ENCODE results near the gene ULK3. TPM values are rescaled to one million over a fixed set of nuclear protein-coding genes. Genes with fewer than 3 reads are reported as not detected.

ULK3 gene
- total RNA-seq, 1 experiment from 2014 or later, result 48.4 TPM

DNA sequence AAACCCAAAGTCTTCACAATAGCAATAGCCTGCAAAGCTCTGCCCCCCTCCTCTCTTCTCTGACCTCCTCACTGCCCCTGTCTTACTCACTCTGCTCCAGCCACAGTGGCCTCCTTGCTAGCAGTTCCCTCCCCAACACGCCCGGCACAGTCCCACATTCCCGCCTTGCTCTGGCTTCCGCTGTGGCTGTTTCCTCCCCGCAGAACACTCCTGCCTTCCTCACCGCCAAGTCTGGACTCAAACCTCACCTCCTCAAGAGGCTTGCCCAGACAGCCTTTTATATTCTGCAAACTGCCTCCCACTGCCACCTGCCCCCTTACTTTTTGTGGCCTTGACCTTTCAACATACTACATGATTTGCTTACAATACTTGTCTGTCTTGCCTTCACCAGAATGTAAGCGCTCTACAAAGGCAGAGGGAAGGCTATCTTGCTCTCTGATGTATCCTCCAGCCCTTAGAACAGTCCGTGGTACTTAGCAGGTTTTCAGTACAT, 46.5 kb upstream of the ULK3 start:
- Histone ChIP-seq H3K4me1 (ENCODE audit: control insufficient read depth in 1 of 2, insufficient read depth in 2 of 2, low read length in 2 of 2) (peaks cover 17 to 52% of the 10 kb centered on the region in 2 experiments), H3K9ac (ENCODE audit: low read length) (peak overlapping the region; percentile 88), H4K20me1 (ENCODE audit: insufficient read depth) (no peaks in the 10 kb centered on the region), H3K79me2 (ENCODE audit: insufficient read depth, low read length) (peaks cover 16% of the 10 kb centered on the region; the same call in 1 of the 2 replicates), H3K27ac (ENCODE audit: low read depth, low read length) (peak overlapping the region; percentile 73), H3K9me2 (ENCODE audit: insufficient read depth) (no peaks in the 10 kb centered on the region), H3K4me3 (replicated peaks in 1 of 2; ENCODE audit: low read depth in 1 of 2, low read length in 2 of 2) (peak overlapping the region; percentile 79 to 98), H3K36me3 (ENCODE audit: control insufficient read depth in 1 of 2, insufficient read depth in 2 of 2, low read length in 2 of 2) (peaks cover 5 to 23% of the 10 kb centered on the region in 2 experiments; a peak in 2 of 4 replicates), H3K9me3 (ENCODE audit: control insufficient read depth in 1 of 2, insufficient read depth in 1 of 2, low read depth in 1 of 2, low read length in 2 of 2) (no peaks in the 10 kb centered on the region), H3K4me2 (ENCODE audit: low read length) (peak overlapping the region; percentile 86), H3K27me3 (ENCODE audit: insufficient read depth, low read length) (no peaks in the 10 kb centered on the region), H2AFZ (ENCODE audit: low read depth, low read length, poor library complexity, severe bottlenecking) (peak overlapping the region; percentile 87)
- TF ChIP-seq POLR2A (IDR thresholded peaks at IDR 0.05; ENCODE audit: borderline replicate concordance, extremely low read depth, insufficient read depth, insufficient read length) (no peak), CEBPB (IDR thresholded peaks at IDR 0.05; ENCODE audit: low read depth) (no peak), SP1 (IDR thresholded peaks at IDR 0.05; ENCODE audit: low read depth) (peak; percentile 29; the same call in 1 of the 2 replicates)
- no TSS peak for BruUV-seq (replicated peaks)
- ATAC-seq, result peak; percentile 58
- POLR2A ChIA-PET, result interaction anchor here (1.4 kb wide), 1 partner anchor 17 kb away, joined by 8 read pairs; the partner anchor contains the start of gene FAM219B
- RAD21 ChIA-PET (ENCODE audit: low non-redundant PET in 1 of 2, low total read pairs in 2 of 2, uncharacterized antibody in 2 of 2, unreplicated experiment in 2 of 2), result no interaction called here
- DNase-seq (ENCODE audit: low read depth, low spot score), result no peak
- CTCF ChIA-PET, result interaction anchor here (2.0 kb wide), 1 partner anchor 12 kb away, joined by 17 read pairs; no protein-coding TSS in a partner anchor
- intact Hi-C loops (cut with micrococcal nuclease), result no loop called here

DNA sequence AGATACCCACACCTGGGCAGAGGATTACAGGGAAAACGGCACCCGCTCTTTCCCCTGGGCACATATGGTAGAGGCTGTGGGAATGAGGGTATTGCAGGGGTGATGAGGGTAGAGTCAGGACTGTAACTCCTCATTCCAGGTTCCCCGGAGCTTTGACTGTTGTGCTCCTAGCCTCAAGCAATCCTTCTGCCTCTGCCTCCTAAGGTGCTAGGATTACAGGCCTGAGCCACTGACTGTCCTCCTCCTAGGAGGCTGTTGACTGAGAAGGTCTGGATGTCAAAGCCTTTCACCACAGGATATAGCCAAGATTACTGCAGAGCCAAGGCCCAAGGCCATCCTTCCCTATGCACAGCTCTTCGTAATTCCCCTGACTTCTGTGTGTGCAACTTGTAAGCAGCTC, 45.8 kb upstream of the ULK3 start:
- no peaks in the 10 kb centered on the region for H3K9me2 ChIP-seq (ENCODE audit: insufficient read depth)
- H3K9me3 ChIP-seq (ENCODE audit: control insufficient read depth in 1 of 2, insufficient read depth in 1 of 2, low read depth in 1 of 2, low read length in 2 of 2), result no peaks in the 10 kb centered on the region
- ChIA-PET RAD21 (ENCODE audit: low non-redundant PET in 1 of 2, low total read pairs in 2 of 2, uncharacterized antibody in 2 of 2, unreplicated experiment in 2 of 2) (no interaction called here), CTCF (no interaction called here), POLR2A (no interaction called here)
- H3K36me3 ChIP-seq (ENCODE audit: control insufficient read depth in 1 of 2, insufficient read depth in 2 of 2, low read length in 2 of 2), result peaks cover 5 to 22% of the 10 kb centered on the region in 2 experiments; a peak in 2 of 4 replicates
- peaks cover 16 to 58% of the 10 kb centered on the region in 2 experiments for H3K4me1 ChIP-seq (ENCODE audit: control insufficient read depth in 1 of 2, insufficient read depth in 2 of 2, low read length in 2 of 2)
- peak overlapping the region in 1 of 2 experiments; percentile 79; a peak in 2 of 4 replicates for H3K4me3 ChIP-seq (replicated peaks in 1 of 2; ENCODE audit: low read depth in 1 of 2, low read length in 2 of 2)
- no peaks in the 10 kb centered on the region for H3K27me3 ChIP-seq (ENCODE audit: insufficient read depth, low read length)
- no TSS peak for BruUV-seq (replicated peaks)
- peaks cover 16% of the 10 kb centered on the region; the same call in 1 of the 2 replicates for H3K79me2 ChIP-seq (ENCODE audit: insufficient read depth, low read length)
- peak overlapping the region; percentile 86 for H3K4me2 ChIP-seq (ENCODE audit: low read length)
- H2AFZ ChIP-seq (ENCODE audit: low read depth, low read length, poor library complexity, severe bottlenecking), result no peak overlapping the region
- intact Hi-C loops (cut with micrococcal nuclease), result no loop called here
- H4K20me1 ChIP-seq (ENCODE audit: insufficient read depth), result no peaks in the 10 kb centered on the region
- no peak for DNase-seq (ENCODE audit: low read depth, low spot score)
- TF ChIP-seq CEBPB (IDR thresholded peaks at IDR 0.05; ENCODE audit: low read depth) (no peak), RAD21 (IDR thresholded peaks at IDR 0.05; ENCODE audit: low read depth) (no peak), ELF1 (IDR thresholded peaks at IDR 0.05; ENCODE audit: borderline replicate concordance, low read depth) (no peak), EGR1 (IDR thresholded peaks at IDR 0.05; ENCODE audit: low read depth) (no peak), JUND (IDR thresholded peaks at IDR 0.05) (no peak), ZNF274 (IDR thresholded peaks at IDR 0.05; ENCODE audit: low read depth, low read length) (no peak), POLR2AphosphoS5 (IDR thresholded peaks at IDR 0.05; ENCODE audit: low read depth, low read length) (no peak)
- TF ChIP-seq, protein P1, sequence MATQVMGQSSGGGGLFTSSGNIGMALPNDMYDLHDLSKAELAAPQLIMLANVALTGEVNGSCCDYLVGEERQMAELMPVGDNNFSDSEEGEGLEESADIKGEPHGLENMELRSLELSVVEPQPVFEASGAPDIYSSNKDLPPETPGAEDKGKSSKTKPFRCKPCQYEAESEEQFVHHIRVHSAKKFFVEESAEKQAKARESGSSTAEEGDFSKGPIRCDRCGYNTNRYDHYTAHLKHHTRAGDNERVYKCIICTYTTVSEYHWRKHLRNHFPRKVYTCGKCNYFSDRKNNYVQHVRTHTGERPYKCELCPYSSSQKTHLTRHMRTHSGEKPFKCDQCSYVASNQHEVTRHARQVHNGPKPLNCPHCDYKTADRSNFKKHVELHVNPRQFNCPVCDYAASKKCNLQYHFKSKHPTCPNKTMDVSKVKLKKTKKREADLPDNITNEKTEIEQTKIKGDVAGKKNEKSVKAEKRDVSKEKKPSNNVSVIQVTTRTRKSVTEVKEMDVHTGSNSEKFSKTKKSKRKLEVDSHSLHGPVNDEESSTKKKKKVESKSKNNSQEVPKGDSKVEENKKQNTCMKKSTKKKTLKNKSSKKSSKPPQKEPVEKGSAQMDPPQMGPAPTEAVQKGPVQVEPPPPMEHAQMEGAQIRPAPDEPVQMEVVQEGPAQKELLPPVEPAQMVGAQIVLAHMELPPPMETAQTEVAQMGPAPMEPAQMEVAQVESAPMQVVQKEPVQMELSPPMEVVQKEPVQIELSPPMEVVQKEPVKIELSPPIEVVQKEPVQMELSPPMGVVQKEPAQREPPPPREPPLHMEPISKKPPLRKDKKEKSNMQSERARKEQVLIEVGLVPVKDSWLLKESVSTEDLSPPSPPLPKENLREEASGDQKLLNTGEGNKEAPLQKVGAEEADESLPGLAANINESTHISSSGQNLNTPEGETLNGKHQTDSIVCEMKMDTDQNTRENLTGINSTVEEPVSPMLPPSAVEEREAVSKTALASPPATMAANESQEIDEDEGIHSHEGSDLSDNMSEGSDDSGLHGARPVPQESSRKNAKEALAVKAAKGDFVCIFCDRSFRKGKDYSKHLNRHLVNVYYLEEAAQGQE (IDR thresholded peaks at IDR 0.05; ENCODE audit: low read depth), result no peak
- TF ChIP-seq, protein P2, sequence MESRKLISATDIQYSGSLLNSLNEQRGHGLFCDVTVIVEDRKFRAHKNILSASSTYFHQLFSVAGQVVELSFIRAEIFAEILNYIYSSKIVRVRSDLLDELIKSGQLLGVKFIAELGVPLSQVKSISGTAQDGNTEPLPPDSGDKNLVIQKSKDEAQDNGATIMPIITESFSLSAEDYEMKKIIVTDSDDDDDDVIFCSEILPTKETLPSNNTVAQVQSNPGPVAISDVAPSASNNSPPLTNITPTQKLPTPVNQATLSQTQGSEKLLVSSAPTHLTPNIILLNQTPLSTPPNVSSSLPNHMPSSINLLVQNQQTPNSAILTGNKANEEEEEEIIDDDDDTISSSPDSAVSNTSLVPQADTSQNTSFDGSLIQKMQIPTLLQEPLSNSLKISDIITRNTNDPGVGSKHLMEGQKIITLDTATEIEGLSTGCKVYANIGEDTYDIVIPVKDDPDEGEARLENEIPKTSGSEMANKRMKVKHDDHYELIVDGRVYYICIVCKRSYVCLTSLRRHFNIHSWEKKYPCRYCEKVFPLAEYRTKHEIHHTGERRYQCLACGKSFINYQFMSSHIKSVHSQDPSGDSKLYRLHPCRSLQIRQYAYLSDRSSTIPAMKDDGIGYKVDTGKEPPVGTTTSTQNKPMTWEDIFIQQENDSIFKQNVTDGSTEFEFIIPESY (IDR thresholded peaks at IDR 0.05; ENCODE audit: extremely low read depth, insufficient replicate concordance, low read length), result no peak
- 0 out of 2 replicates have a peak overlapping the region, but pooled peaks have one; percentile 88 for H3K9ac ChIP-seq (ENCODE audit: low read length)
- ATAC-seq, result no peak
- H3K27ac ChIP-seq (ENCODE audit: low read depth, low read length), result no peak overlapping the region
